ES-I3 (cell line): Measurements from ENCODE around the gene RPS27.
A peak's percentile ranks its signal among the peaks of the same experiment; 100 is the strongest.
"Not testable (repeated sequence)": the region's sequence is repeated elsewhere in the genome, so short reads cannot be mapped to it uniquely, and the experiment has no call there.

Experiments used
- H3K36me3 ChIP-seq: 2 replicates; pipeline ENCODE4 v1.6.1; 2013; ENCODE audit warnings: mild to moderate bottlenecking, low read length, control low read depth, moderate library complexity; ENCODE audit not compliant: insufficient read depth
- H3K4me1 ChIP-seq: 2 replicates; pipeline ENCODE4 v1.6.1; 2013; ENCODE audit warnings: mild to moderate bottlenecking, control low read depth, low read length; ENCODE audit not compliant: insufficient read depth
- H3K9ac ChIP-seq: 2 replicates; pipeline ENCODE4 v1.6.1; 2013; ENCODE audit warnings: low read depth, mild to moderate bottlenecking, low read length, moderate library complexity
- H3K9me3 ChIP-seq: 2 replicates; pipeline ENCODE4 v1.6.1; 2013; ENCODE audit warnings: mild to moderate bottlenecking, low read length, moderate library complexity; ENCODE audit not compliant: control insufficient read depth, insufficient read depth

RPS27 gene

DNA sequence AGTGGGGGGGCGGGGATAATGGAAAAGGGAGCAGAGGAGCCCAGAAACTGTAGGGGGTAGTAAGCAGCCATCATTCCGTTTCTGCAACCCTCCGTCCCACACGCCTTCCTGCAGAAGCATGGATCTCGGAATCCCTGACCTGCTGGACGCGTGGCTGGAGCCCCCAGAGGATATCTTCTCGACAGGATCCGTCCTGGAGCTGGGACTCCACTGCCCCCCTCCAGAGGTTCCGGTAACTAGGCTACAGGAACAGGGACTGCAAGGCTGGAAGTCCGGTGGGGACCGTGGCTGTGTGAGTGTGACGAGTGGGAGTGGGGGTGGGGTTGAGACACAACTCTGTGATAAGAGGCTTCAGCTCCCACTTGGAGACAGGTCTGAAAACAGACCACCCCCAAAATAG lies 22.2 kb upstream of the RPS27 start:
- H3K9me3 ChIP-seq: no peaks in the 10 kb centered on the region
- peaks cover 8% of the 10 kb centered on the region; the same call in 1 of the 2 replicates for H3K4me1 ChIP-seq
- H3K36me3 ChIP-seq: 0 out of 2 replicates have a peak, but pooled peaks cover 2% of the 10 kb centered on the region
- H3K9ac ChIP-seq: peak overlapping the region; percentile 71

DNA sequence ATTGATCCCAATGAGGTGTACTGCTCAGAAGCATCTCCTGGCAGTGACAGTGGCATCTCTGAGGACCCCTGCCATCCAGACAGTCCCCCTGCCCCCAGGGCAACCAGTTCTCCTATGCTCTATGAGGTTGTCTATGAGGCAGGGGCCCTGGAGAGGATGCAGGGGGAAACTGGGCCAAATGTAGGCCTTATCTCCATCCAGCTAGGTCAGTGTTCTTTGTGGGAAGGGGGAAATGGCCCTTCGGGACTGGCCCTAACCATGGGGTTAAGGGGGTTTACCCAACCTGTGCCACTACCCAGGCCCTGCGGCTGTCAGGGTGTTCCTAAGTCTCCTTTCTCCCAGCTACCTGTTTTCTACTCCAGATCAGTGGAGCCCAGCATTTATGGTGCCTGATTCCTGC lies 21.6 kb upstream of the RPS27 start:
- H3K9me3 ChIP-seq: no peaks in the 10 kb centered on the region
- peaks cover 8% of the 10 kb centered on the region; the same call in 1 of the 2 replicates for H3K4me1 ChIP-seq
- H3K36me3 ChIP-seq: 0 out of 2 replicates have a peak, but pooled peaks cover 2% of the 10 kb centered on the region
- peak overlapping the region; percentile 71 for H3K9ac ChIP-seq

GRCh38 chr1:153970346-153970745 lies 20.2 kb upstream of the RPS27 start:
- Histone ChIP-seq H3K9me3 (no peaks in the 10 kb centered on the region), H3K9ac (no peak overlapping the region), H3K4me1 (peaks cover 8% of the 10 kb centered on the region; the same call in 1 of the 2 replicates), H3K36me3 (0 out of 2 replicates have a peak, but pooled peaks cover 2% of the 10 kb centered on the region)

DNA sequence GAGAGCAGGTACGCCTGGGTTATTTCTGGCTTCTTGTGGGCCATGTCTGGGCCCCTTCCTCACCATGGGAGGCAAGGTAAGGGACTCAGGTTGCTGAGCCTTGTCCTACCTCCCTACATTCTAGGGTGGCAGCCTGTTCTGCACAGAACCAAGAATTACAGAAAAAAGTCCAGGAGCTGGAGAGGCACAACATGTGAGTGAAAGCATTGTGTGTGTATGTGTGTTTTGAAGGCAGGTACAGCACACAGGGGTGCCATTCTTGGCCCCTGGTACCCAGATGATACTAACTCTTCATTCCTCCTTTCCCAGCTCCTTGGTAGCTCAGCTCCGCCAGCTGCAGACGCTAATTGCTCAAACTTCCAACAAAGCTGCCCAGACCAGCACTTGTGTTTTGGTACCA lies 17.5 kb upstream of the RPS27 start:
- Histone ChIP-seq H3K4me1 (peaks cover 4% of the 10 kb centered on the region; the same call in 1 of the 2 replicates), H3K9ac (no peak overlapping the region), H3K36me3 (0 out of 2 replicates have a peak, but pooled peaks cover 2% of the 10 kb centered on the region), H3K9me3 (no peaks in the 10 kb centered on the region)

- Histone ChIP-seq H3K36me3 (0 out of 2 replicates have a peak, but pooled peaks cover 2% of the 10 kb centered on the region), H3K4me1 (peaks cover 2% of the 10 kb centered on the region; the same call in 1 of the 2 replicates), H3K9ac (no peak overlapping the region), H3K9me3 (no peaks in the 10 kb centered on the region)
Observed at GRCh38 chr1:153973525-153973924, 17.0 kb upstream of the RPS27 start.

DNA sequence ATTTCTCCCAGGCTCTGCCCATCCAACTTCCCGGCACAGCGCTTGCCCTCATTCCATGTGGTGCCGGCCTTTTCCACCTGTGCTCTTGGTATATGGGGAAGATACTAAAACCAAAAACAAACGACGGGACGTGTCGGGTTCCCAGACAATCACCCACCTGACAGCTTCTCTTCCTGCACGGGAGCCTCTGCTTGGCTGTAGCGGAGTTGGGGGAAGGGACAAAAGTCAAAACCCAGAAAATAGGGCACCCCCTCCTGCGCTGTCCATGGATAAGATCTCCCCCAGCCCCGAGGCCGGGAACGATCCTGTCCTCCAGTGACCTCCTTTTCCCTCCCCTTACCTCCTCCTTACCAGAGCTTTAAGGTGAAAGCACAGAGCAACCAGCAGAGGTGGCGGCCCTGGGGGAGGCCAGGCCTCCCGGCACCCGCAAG lies 13.7 kb upstream of the RPS27 start:
- H3K36me3 ChIP-seq: peaks cover 6% of the 10 kb centered on the region; the same call in 1 of the 2 replicates
- no peaks in the 10 kb centered on the region for H3K9me3 ChIP-seq
- no peaks in the 10 kb centered on the region for H3K4me1 ChIP-seq
- H3K9ac ChIP-seq: peak overlapping the region; percentile 78

GRCh38 chr1:153977250-153978240 lies 13.0 kb upstream of the RPS27 start, which contains the start of gene JTB:
JTB (minus strand) TSS chr1:153977674; CDS start chr1:153977252, 422 bp downstream.
- Histone ChIP-seq H3K9ac (peak within 1 kb of the TSS; percentile 78), H3K36me3 (peaks cover 9% of the 10 kb centered on the region)

GRCh38 chr1:153978274-153978909 lies 12.2 kb upstream of the RPS27 start:
- peaks cover 7% of the 10 kb centered on the region for H3K36me3 ChIP-seq
- no peaks in the 10 kb centered on the region for H3K4me1 ChIP-seq
- no peaks in the 10 kb centered on the region for H3K9me3 ChIP-seq

More at GRCh38 chr1:153977250-153978240, 13.0 kb upstream of the RPS27 start, which contains the start of gene JTB:
- H3K4me1 ChIP-seq: no peaks in the 10 kb centered on the region
- H3K9me3 ChIP-seq: no peaks in the 10 kb centered on the region

GRCh38 chr1:153979091-153979490 lies 11.5 kb upstream of the RPS27 start:
- H3K36me3 ChIP-seq, H3K9me3 ChIP-seq, H3K9ac ChIP-seq, H3K4me1 ChIP-seq: not testable (repeated sequence)

More at GRCh38 chr1:153978274-153978909, 12.2 kb upstream of the RPS27 start:
- peak overlapping the region; percentile 78; the same call in 1 of the 2 replicates for H3K9ac ChIP-seq

DNA sequence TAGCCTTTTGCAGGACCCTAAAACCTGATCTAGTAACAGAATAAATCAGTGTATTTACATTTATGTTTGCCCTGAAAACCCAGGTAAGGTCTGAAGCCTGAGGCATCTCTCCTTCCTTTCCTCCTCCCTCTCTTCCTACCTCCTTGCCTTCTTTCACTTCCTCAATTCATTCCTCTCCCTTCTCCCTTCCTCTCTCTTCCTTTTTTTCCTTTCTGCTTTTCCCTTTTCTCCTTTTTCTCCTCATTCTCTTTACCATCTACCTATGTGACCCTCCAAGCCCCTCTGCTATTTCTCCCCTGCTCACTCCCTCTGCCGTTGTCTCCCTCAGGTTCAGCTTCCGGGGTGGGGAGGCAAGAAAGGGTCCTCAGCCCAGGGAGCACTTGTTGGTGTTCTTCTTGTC lies 8.8 kb upstream of the RPS27 start:
- H3K4me1 ChIP-seq: peaks cover 11% of the 10 kb centered on the region
- H3K36me3 ChIP-seq, H3K9ac ChIP-seq, H3K9me3 ChIP-seq: not testable (repeated sequence)

GRCh38 chr1:153984123-153984894 lies 6.3 kb upstream of the RPS27 start:
- Histone ChIP-seq H3K36me3 (peaks cover 7% of the 10 kb centered on the region), H3K4me1 (peaks cover 11% of the 10 kb centered on the region), H3K9me3 (no peaks in the 10 kb centered on the region), H3K9ac (peak overlapping the region; percentile 81)

GRCh38 chr1:153985341-153985912 lies 5.1 kb upstream of the RPS27 start:
- H3K36me3 ChIP-seq: peaks cover 7% of the 10 kb centered on the region
- peak overlapping the region; percentile 81 for H3K9ac ChIP-seq
- H3K9me3 ChIP-seq: no peaks in the 10 kb centered on the region
- H3K4me1 ChIP-seq: peaks cover 11% of the 10 kb centered on the region

GRCh38 chr1:153985941-153986761 lies 4.4 kb upstream of the RPS27 start, which contains the start of gene RAB13:
RAB13 (minus strand) TSS chr1:153986339; CDS start chr1:153986236, 103 bp downstream.
- no peaks in the 10 kb centered on the region for H3K9me3 ChIP-seq
- peaks cover 11% of the 10 kb centered on the region for H3K4me1 ChIP-seq
- H3K9ac ChIP-seq: peak within 1 kb of the TSS; percentile 81
- peaks cover 8% of the 10 kb centered on the region for H3K36me3 ChIP-seq
